CD4-positive, CD25-positive, alpha-beta regulatory T cell (primary cell): ENCODE measurements around the gene TXNRD2. TPM values are rescaled to one million over a fixed set of nuclear protein-coding genes. Genes with fewer than 3 reads are reported as not detected.
A peak's percentile ranks its signal among the peaks of the same experiment; 100 is the strongest.

Experiments used
- ATAC-seq, 2 donors: fragments of 150-1000 bp; cut with Tn5 transposase; one replicate each; pipeline ENCODE4 v1.10.0; 2021; ENCODE audit warnings: low read depth in 2 of 2, moderate number of reproducible peaks in 2 of 2, moderate library complexity in 1 of 2
- DNase-seq, 3 donors: peaks; one replicate each; pipeline versions ENCODE4 v3.0.0 to v3.0.0-alpha.2; 2012 to 2022; ENCODE audit warnings: mixed read lengths in 1 of 3
- H3K27ac ChIP-seq: one replicate; pipeline ENCODE4 v1.7.0; 2013; ENCODE audit warnings: mild to moderate bottlenecking, low read length; ENCODE audit not compliant: insufficient read depth, poor library complexity, severe bottlenecking
- H3K27me3 ChIP-seq: one replicate; pipeline ENCODE4 v1.7.0; 2013; ENCODE audit warnings: low read length; ENCODE audit not compliant: control insufficient read depth, insufficient read depth
- H3K36me3 ChIP-seq: one replicate; pipeline ENCODE4 v1.7.0; 2013; ENCODE audit warnings: mild to moderate bottlenecking, low read length, moderate library complexity; ENCODE audit not compliant: control insufficient read depth, insufficient read depth
- H3K4me1 ChIP-seq: 2 replicates; pipeline ENCODE4 v1.7.0; 2013; ENCODE audit warnings: mild to moderate bottlenecking, low read length; ENCODE audit not compliant: insufficient read depth, control insufficient read depth, poor library complexity, severe bottlenecking
- H3K4me3 ChIP-seq: one replicate; pipeline ENCODE4 v1.7.0; 2013; ENCODE audit warnings: low read depth, mild to moderate bottlenecking, low read length, moderate library complexity
- H3K9me3 ChIP-seq, 2 experiments: 1 replicate in 1 of 2; 2 replicates in 1 of 2; pipeline ENCODE4 v1.7.0; 2013; ENCODE audit warnings: low read length in 2 of 2, mild to moderate bottlenecking in 1 of 2, moderate library complexity in 1 of 2; ENCODE audit not compliant: control insufficient read depth in 2 of 2
- H3K27ac Mint-ChIP-seq, 3 donors: one replicate each; pipeline ENCODE4 v1.8.0; 2020 to 2022; ENCODE audit warnings: mild to moderate bottlenecking in 3 of 3, mixed read lengths in 3 of 3, moderate library complexity in 2 of 3
- H3K27me3 Mint-ChIP-seq: one replicate; pipeline ENCODE4 v1.8.0; 2022; ENCODE audit warnings: mild to moderate bottlenecking, mixed read lengths
- H3K36me3 Mint-ChIP-seq: one replicate; pipeline ENCODE4 v1.8.0; 2020; ENCODE audit warnings: mixed read lengths
- H3K4me1 Mint-ChIP-seq, 4 donors: one replicate each; pipeline ENCODE4 v1.8.0; 2020 to 2022; ENCODE audit warnings: mixed read lengths in 4 of 4, mild to moderate bottlenecking in 1 of 4
- H3K4me3 Mint-ChIP-seq, 4 donors: one replicate each; pipeline ENCODE4 v1.8.0; 2020 to 2022; ENCODE audit warnings: mild to moderate bottlenecking in 4 of 4, mixed read lengths in 4 of 4, moderate library complexity in 3 of 4
- H3K9me3 Mint-ChIP-seq, 7 donors: one replicate each; pipeline ENCODE4 v1.8.0; 2020 to 2022; ENCODE audit warnings: mixed read lengths in 7 of 7, mild to moderate bottlenecking in 3 of 7, moderate library complexity in 2 of 7
- polyA plus RNA-seq, 4 donors: library from polyadenylated mRNA; unstranded; fragments of 300-500 nt; fragmentation: Illumina TruSeq; gene quantifications; one replicate each; pipeline ENCODE4 v1.2.3, GENCODE V29; 2021
- total RNA-seq: library from RNA; stranded (reverse); gene quantifications from one replicate; pipeline ENCODE4 v1.2.3, GENCODE V29; 2022

TXNRD2 gene
- total and polyA plus RNA-seq, 5 donors from 2014 or later = 11.3 to 25.7 (median 11.9) TPM

DNA sequence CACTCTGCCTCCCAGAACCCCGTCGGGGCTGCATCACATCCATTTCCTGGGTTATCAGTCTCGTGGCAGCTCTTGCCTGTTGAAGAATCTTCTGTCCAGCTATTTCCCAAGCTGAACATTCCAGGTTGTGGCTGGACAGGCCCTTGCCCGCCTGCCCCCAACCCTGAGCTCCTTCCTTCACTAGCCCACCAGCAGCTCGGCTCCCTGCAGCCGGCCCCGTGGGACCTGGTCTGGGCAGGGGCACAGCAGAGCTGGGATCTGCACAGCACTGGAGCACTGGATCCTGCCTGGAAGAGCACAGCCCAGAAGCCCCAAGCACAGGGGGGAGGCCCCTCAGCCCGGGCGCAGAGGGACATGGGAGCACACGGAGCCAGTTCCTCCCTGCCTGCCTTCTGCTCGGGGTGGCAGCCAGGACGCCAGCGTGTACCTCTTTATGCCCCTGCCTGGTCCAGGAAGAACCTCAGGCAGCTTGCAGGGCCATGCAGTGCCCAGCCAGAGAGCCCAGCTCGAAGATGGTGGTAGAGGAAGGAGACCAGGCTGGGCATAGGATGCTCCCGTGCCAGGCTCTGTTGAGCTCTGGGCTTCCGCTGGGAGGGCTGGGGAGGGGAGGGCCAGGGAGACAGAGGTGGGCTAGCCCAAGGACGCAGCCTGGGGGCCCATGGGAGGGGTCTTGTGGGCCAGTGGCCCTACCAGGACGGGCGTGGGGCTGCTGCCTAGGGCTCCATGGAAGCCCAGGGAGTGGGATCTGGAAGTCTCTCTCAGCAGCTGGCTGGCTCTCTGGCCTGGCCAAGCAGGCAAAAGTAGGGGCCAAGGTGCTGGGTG lies 70.4 kb downstream of the TXNRD2 start:
- DNase-seq (no peak), ATAC-seq (no peak)
- no peaks in the 10 kb centered on the region for H3K27me3 ChIP-seq
- no peaks in the 10 kb centered on the region for H3K36me3 ChIP-seq
- H3K9me3 ChIP-seq = no peaks in the 10 kb centered on the region
- Mint-ChIP-seq H3K4me3 (no peak overlapping the region), H3K4me1 (peaks cover 0 to 18% (median 5%) of the 10 kb centered on the region in 4 donors), H3K27me3 (no peaks in the 10 kb centered on the region), H3K36me3 (no peaks in the 10 kb centered on the region), H3K27ac (no peak overlapping the region), H3K9me3 (no peaks in the 10 kb centered on the region)
- no peak overlapping the region for H3K4me3 ChIP-seq
- peaks cover 20% of the 10 kb centered on the region for H3K4me1 ChIP-seq
- H3K27ac ChIP-seq = no peak overlapping the region

DNA sequence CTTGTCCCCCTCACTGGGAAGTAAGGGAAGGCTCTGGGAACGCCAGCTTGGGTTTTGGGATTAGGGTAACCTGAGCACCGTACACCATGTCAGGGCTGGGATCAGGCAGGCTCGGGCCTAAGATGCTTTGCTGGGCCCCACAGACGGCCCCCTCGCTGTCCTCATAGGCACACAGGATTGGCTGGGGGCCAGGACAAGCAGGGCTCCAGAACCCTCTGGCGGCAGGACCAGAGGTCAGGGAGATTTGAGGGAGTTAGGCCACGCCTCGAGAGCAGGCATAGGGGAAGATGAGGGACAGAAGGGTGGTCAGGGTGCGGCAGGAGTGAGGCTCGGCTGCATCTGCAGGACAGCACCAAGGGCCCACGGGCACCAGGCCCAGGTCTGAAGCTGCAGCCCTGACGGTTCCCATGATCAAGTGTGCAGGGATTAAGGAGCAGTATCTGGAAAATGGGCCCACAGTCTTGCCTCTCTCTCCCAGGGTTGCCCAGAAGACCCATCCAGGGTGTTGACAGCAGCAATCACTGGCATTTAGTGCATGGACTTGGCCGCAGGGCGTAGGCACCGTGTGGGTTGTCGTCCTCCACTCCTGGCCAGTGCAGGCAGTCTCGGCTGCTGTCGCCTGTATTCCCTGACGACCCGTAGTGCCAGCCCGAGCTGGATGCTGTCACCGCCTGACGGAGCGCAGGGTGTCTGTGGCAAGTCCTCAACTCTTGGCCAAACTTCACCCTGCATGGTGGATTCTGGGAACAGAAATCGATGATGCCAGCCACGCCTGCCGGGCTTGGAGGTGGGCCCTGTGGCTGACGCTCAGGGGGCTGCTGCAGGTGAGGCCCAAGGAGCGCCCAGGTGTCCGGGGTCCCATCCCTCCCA lies 71.2 kb downstream of the TXNRD2 start:
- Histone ChIP-seq H3K27ac (no peak overlapping the region), H3K4me3 (no peak overlapping the region), H3K4me1 (peaks cover 20% of the 10 kb centered on the region), H3K27me3 (no peaks in the 10 kb centered on the region), H3K36me3 (no peaks in the 10 kb centered on the region), H3K9me3 (no peaks in the 10 kb centered on the region)
- peaks cover 0 to 18% (median 8%) of the 10 kb centered on the region in 4 donors for H3K4me1 Mint-ChIP-seq
- no peak overlapping the region for H3K27ac Mint-ChIP-seq
- DNase-seq = no peak
- ATAC-seq = no peak
- H3K9me3 Mint-ChIP-seq = no peaks in the 10 kb centered on the region
- no peaks in the 10 kb centered on the region for H3K36me3 Mint-ChIP-seq
- H3K27me3 Mint-ChIP-seq = no peaks in the 10 kb centered on the region
- no peak overlapping the region for H3K4me3 Mint-ChIP-seq

- ATAC-seq = no peak
- no peak overlapping the region for H3K27ac ChIP-seq
- H3K4me3 ChIP-seq = no peak overlapping the region
- Mint-ChIP-seq H3K4me3 (no peak overlapping the region), H3K27me3 (no peaks in the 10 kb centered on the region), H3K36me3 (no peaks in the 10 kb centered on the region), H3K27ac (no peak overlapping the region), H3K4me1 (peaks cover 0 to 15% (median 10%) of the 10 kb centered on the region in 4 donors), H3K9me3 (no peaks in the 10 kb centered on the region)
- H3K27me3 ChIP-seq = no peaks in the 10 kb centered on the region
- no peak for DNase-seq
- H3K9me3 ChIP-seq = no peaks in the 10 kb centered on the region
- no peaks in the 10 kb centered on the region for H3K36me3 ChIP-seq
- H3K4me1 ChIP-seq = peaks cover 12% of the 10 kb centered on the region
Measured at GRCh38 chr22:19869497-19870152, 72.0 kb downstream of the TXNRD2 start.

DNA sequence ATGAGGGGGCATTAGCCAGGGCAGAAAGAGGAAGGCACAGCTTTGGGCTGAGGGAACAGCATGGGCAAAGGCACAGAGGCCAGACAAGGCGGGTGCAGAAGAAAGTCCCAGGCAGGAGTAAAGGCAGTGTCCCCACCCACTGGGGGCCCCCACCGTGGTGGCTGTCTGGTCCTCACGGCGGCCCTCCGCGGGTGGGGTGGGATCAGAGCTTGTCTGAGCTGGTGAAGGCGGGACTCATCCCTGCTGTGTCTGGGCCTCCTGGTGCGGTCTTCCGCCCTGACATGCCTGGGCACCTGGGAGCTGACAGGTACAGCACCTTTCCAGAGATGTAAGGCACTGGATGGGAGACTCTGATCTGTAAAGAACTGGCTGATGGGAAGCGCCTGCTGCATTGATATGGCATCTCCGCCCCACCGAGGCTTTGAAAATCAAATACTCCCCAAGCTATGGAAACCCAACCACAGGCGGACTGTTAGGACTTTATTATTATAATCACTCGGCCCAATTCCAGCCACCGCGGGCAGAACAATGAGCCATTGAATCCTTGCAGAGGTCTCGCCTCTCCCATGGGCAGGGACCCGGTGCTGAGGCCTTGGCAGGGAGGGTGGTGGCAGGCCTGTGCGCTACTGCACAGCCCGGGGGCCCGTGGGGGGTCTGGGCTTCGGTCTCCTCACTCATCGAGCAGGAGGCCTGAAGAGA lies 72.7 kb downstream of the TXNRD2 start:
- H3K36me3 ChIP-seq = no peaks in the 10 kb centered on the region
- no peak overlapping the region for H3K27ac ChIP-seq
- Mint-ChIP-seq H3K36me3 (no peaks in the 10 kb centered on the region), H3K4me1 (peaks cover 0 to 9% (median 7%) of the 10 kb centered on the region in 4 donors), H3K4me3 (no peak overlapping the region), H3K9me3 (no peaks in the 10 kb centered on the region), H3K27me3 (no peaks in the 10 kb centered on the region), H3K27ac (peak overlapping the region in 1 of 3 donors; percentile 67)
- no peak overlapping the region for H3K4me3 ChIP-seq
- no peak for ATAC-seq
- no peaks in the 10 kb centered on the region for H3K27me3 ChIP-seq
- H3K9me3 ChIP-seq = no peaks in the 10 kb centered on the region
- H3K4me1 ChIP-seq = peaks cover 5% of the 10 kb centered on the region
- no peak for DNase-seq

GRCh38 chr22:19868333-19868732 lies 73.3 kb downstream of the TXNRD2 start:
- H3K4me3 ChIP-seq = no peak overlapping the region
- Mint-ChIP-seq H3K27ac (peak overlapping the region in 2 of 3 donors; percentile 23 to 67), H3K4me1 (peaks cover 0 to 9% (median 6%) of the 10 kb centered on the region in 4 donors), H3K36me3 (no peaks in the 10 kb centered on the region), H3K27me3 (no peaks in the 10 kb centered on the region), H3K4me3 (no peak overlapping the region), H3K9me3 (no peaks in the 10 kb centered on the region)
- H3K4me1 ChIP-seq = no peaks in the 10 kb centered on the region
- ATAC-seq = no peak
- H3K36me3 ChIP-seq = no peaks in the 10 kb centered on the region
- no peak for DNase-seq
- H3K9me3 ChIP-seq = no peaks in the 10 kb centered on the region
- no peaks in the 10 kb centered on the region for H3K27me3 ChIP-seq
- H3K27ac ChIP-seq = no peak overlapping the region

GRCh38 chr22:19867617-19868016 lies 74.0 kb downstream of the TXNRD2 start:
- Histone ChIP-seq H3K36me3 (no peaks in the 10 kb centered on the region), H3K4me1 (no peaks in the 10 kb centered on the region), H3K9me3 (no peaks in the 10 kb centered on the region), H3K27me3 (no peaks in the 10 kb centered on the region), H3K27ac (no peak overlapping the region), H3K4me3 (no peak overlapping the region)
- H3K27me3 Mint-ChIP-seq = no peaks in the 10 kb centered on the region
- DNase-seq (no peak), ATAC-seq (no peak)
- no peaks in the 10 kb centered on the region for H3K9me3 Mint-ChIP-seq
- peaks cover 0 to 9% (median 6%) of the 10 kb centered on the region in 4 donors for H3K4me1 Mint-ChIP-seq
- no peak overlapping the region for H3K27ac Mint-ChIP-seq
- H3K4me3 Mint-ChIP-seq = no peak overlapping the region
- H3K36me3 Mint-ChIP-seq = no peaks in the 10 kb centered on the region

DNA sequence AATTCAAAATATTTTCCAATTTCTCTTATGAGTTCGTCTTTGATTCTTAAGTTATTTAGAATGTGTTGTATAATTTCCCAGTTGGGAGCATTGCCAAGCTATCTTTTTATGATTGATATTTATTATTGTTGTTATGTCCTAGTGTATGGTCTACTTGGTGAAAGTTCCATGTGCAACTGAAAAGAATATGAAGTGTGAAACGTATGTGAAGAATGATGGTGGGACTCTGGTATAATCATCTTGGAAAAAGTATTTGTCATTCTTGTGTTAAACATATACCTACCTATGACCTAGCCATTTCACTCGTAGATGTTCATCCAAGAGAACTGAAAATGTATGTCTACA lies 75.0 kb downstream of the TXNRD2 start:
- Histone ChIP-seq H3K4me1 (no peaks in the 10 kb centered on the region), H3K27ac (no peak overlapping the region), H3K27me3 (no peaks in the 10 kb centered on the region), H3K36me3 (no peaks in the 10 kb centered on the region), H3K4me3 (no peak overlapping the region), H3K9me3 (no peaks in the 10 kb centered on the region)
- no peak overlapping the region for H3K27ac Mint-ChIP-seq
- H3K4me1 Mint-ChIP-seq = peaks cover 0 to 9% (median 6%) of the 10 kb centered on the region in 4 donors
- H3K9me3 Mint-ChIP-seq = no peaks in the 10 kb centered on the region
- no peaks in the 10 kb centered on the region for H3K27me3 Mint-ChIP-seq
- DNase-seq (no peak), ATAC-seq (no peak)
- no peak overlapping the region for H3K4me3 Mint-ChIP-seq
- H3K36me3 Mint-ChIP-seq = peaks cover 2% of the 10 kb centered on the region
